Hypothalamus (tissue), 51 donors: ENCODE results near the gene APLN.

ENCODE experiments used
- DNase-seq, 51 donors: peaks; one replicate each; lab custom pipeline; 2025; lab: John Stamatoyannopoulos, UW

Gene APLN

GRCh38 chrX:129646566-129647417, 8.0 kb downstream of the APLN start:
- DNase-seq: peak in 13 of 51 donors; percentile 1 to 22 (median 6)

GRCh38 chrX:129642641-129643040, 12.1 kb downstream of the APLN start:
- DNase-seq: peak in 10 of 51 donors; percentile 0 to 14 (median 6)

GRCh38 chrX:129641941-129642340, 12.8 kb downstream of the APLN start:
- DNase-seq: no peak

GRCh38 chrX:129641469-129641868, 13.3 kb downstream of the APLN start:
- DNase-seq: no peak

- no peak for DNase-seq
Measured at GRCh38 chrX:129640737-129641136, 14.0 kb downstream of the APLN start.

- no peak for DNase-seq
Measured at GRCh38 chrX:129638917-129639316, 15.8 kb downstream of the APLN start.

- DNase-seq: peak in 46 of 51 donors; percentile 3 to 84 (median 46)
Measured at GRCh38 chrX:129637217-129638109, 17.3 kb downstream of the APLN start.

- DNase-seq: no peak
Measured at GRCh38 chrX:129636175-129636681, 18.5 kb downstream of the APLN start.

GRCh38 chrX:129634541-129634940, 20.2 kb downstream of the APLN start:
- peak in 35 of 51 donors; percentile 0 to 71 (median 31) for DNase-seq

GRCh38 chrX:129632443-129632842, 22.3 kb downstream of the APLN start:
- DNase-seq: peak in 1 of 51 donors; percentile 13

- DNase-seq: no peak
Measured at GRCh38 chrX:129631849-129632248, 22.9 kb downstream of the APLN start.

GRCh38 chrX:129629837-129630236, 24.9 kb downstream of the APLN start:
- peak in 31 of 51 donors; percentile 1 to 65 (median 26) for DNase-seq

GRCh38 chrX:129626026-129626425, 28.7 kb downstream of the APLN start:
- no peak for DNase-seq

- no peak for DNase-seq
Measured at GRCh38 chrX:129622757-129623301, 31.9 kb downstream of the APLN start.

GRCh38 chrX:129618997-129619396, 35.8 kb downstream of the APLN start:
- DNase-seq: no peak

- no peak for DNase-seq
Measured at GRCh38 chrX:129617420-129617819, 37.3 kb downstream of the APLN start.

GRCh38 chrX:129614481-129615255, 40.1 kb downstream of the APLN start:
- DNase-seq: no peak

GRCh38 chrX:129613596-129613995, 41.2 kb downstream of the APLN start:
- DNase-seq: no peak

GRCh38 chrX:129612396-129612795, 42.4 kb downstream of the APLN start:
- no peak for DNase-seq

- DNase-seq: no peak
Measured at GRCh38 chrX:129609395-129609794, 45.4 kb downstream of the APLN start.
